ENCODE data around the gene EFTUD2. TPM values are rescaled to one million over a fixed set of nuclear protein-coding genes. Genes with fewer than 3 reads are reported as not detected.

EFTUD2 gene
- total and polyA plus RNA-seq, 2 of the 8 experiments (the other 6 are each of a cell fraction or from before 2014, with no cell fraction given) = 118 to 195 TPM

- Histone ChIP-seq H3K14ac (ENCODE audit: insufficient read length) (no peak overlapping the region), H2BK120ac (replicated peaks; ENCODE audit: low read depth, low read length) (no peak overlapping the region), H4K91ac (replicated peaks; ENCODE audit: insufficient read length, low read length) (no peak overlapping the region), H3K79me1 (ENCODE audit: low read depth, low read length) (no peaks in the 10 kb centered on the region), H4K8ac (ENCODE audit: extremely low read depth, insufficient read depth, low read length) (no peak overlapping the region), H3K27ac (ENCODE audit: low read depth, low read length) (no peak overlapping the region), H3K18ac (ENCODE audit: extremely low read depth, low read length) (no peak overlapping the region), H3K79me2 (ENCODE audit: control insufficient read depth in 1 of 2, insufficient read depth in 2 of 2, low read length in 2 of 2) (no peaks in the 10 kb centered on the region), H4K5ac (ENCODE audit: insufficient read length, low read depth, low read length) (no peak overlapping the region), H3K4ac (replicated peaks; ENCODE audit: insufficient read length, low read depth, low read length) (peak overlapping the region; percentile 23), H3K56ac (replicated peaks; ENCODE audit: insufficient read length, low read depth, low read length) (no peak overlapping the region), H3K36me3 (ENCODE audit: control insufficient read depth in 2 of 4, insufficient read depth in 4 of 4, low read length in 3 of 4) (no peaks in the 10 kb centered on the region), H2AK5ac (ENCODE audit: low read depth, low read length) (peak overlapping the region; percentile 65; the same call in 1 of the 2 replicates), H4K20me1 (replicated peaks in 1 of 2; ENCODE audit: control insufficient read depth in 1 of 2, insufficient read depth in 2 of 2, low read length in 2 of 2) (no peaks in the 10 kb centered on the region), H3K23me2 (ENCODE audit: low read depth, low read length) (peaks cover 6% of the 10 kb centered on the region), H2BK20ac (ENCODE audit: low read length) (peak overlapping the region; percentile 52; the same call in 1 of the 2 replicates), H2BK5ac (ENCODE audit: low read depth, low read length) (no peak overlapping the region), H3K23ac (ENCODE audit: insufficient read length) (no peak overlapping the region), H3K27me3 (replicated peaks in 1 of 4; ENCODE audit: control insufficient read depth in 3 of 4, extremely low read depth in 1 of 4, insufficient read depth in 3 of 4, low read length in 3 of 4) (peaks cover 0 to 21% (median 15%) of the 10 kb centered on the region in 4 experiments; a peak in 6 of 7 replicates), H2BK12ac (ENCODE audit: low read depth, low read length) (no peak overlapping the region), H2AFZ (ENCODE audit: low read length) (no peak overlapping the region), H3K4me2 (ENCODE audit: insufficient read depth in 1 of 2, low read depth in 2 of 2, low read length in 2 of 2) (no peak overlapping the region), H2BK15ac (ENCODE audit: low read length) (no peak overlapping the region), H3K4me1 (replicated peaks in 1 of 4; ENCODE audit: control insufficient read depth in 3 of 4, insufficient read depth in 4 of 4, low read length in 3 of 4) (peaks cover 0 to 5% (median 5%) of the 10 kb centered on the region in 4 experiments; a peak in 5 of 7 replicates), H3K9me3 (ENCODE audit: insufficient read depth in 2 of 2, low read depth in 1 of 2, low read length in 1 of 2) (no peaks in the 10 kb centered on the region), H3K9ac (replicated peaks in 1 of 4; ENCODE audit: extremely low read depth in 1 of 4, low read depth in 3 of 4, low read length in 3 of 4) (no peak overlapping the region), H3K4me3 (ENCODE audit: extremely low read depth in 1 of 4, insufficient read depth in 2 of 4, low read depth in 3 of 4, low read length in 4 of 4) (no peak overlapping the region)
- ChIA-PET CTCF (ENCODE audit: partially characterized antibody) (interaction anchor here (0.6 to 8.4 kb wide), 14 partner anchors 9 to 222 kb away, joined by 3 to 83 read pairs (median 4); partner anchors contain the start of genes ACBD4 and EFTUD2), POLR2A (ENCODE audit: partially characterized antibody) (interaction anchor here (0.6 to 4.0 kb wide), 5 partner anchors 9 to 58 kb away, joined by 3 to 23 read pairs (median 4); partner anchors contain the start of gene EFTUD2)
- no peak for FAIRE-seq
- 89% methylated on average over 14 of the region's 14 CpGs; no CpG with 5 or more reads in 1 of the 2 experiments for WGBS, 2 experiments (ENCODE audit: extremely low coverage in 1 of 2, insufficient coverage in 1 of 2, insufficient read length in 1 of 2, insufficient replicate concordance in 2 of 2, low coverage in 1 of 2, low lambda C conversion rate in 2 of 2, missing lambda C conversion rate in 1 of 2)
- no peak for DNase-seq (ENCODE audit: low read depth in 1 of 2, low spot score in 2 of 2)
- no peak for TF ChIP-seq RAD21 (IDR thresholded peaks at IDR 0.05 in 1 of 2, conservative IDR thresholded peaks at IDR 0.05 in 1 of 2; ENCODE audit: low read depth in 2 of 2, low read length in 2 of 2)
- no peak for TF ChIP-seq CTCF (IDR thresholded peaks at IDR 0.05; ENCODE audit: control extremely low read depth in 1 of 3, insufficient read depth in 1 of 3, low read depth in 1 of 3, low read length in 3 of 3)
- no peak for TF ChIP-seq YY1 (IDR thresholded peaks at IDR 0.05; ENCODE audit: low read depth, low read length)
- no peak for TF ChIP-seq SIN3A (conservative IDR thresholded peaks at IDR 0.05 in 1 of 2, IDR thresholded peaks at IDR 0.05 in 1 of 2; ENCODE audit: low read depth in 1 of 2, low read length in 2 of 2)
- no peak for TF ChIP-seq MAX (IDR thresholded peaks at IDR 0.05)
- no peak for TF ChIP-seq SUZ12 (IDR thresholded peaks at IDR 0.05; ENCODE audit: low read length)
- TF ChIP-seq CBX8 (IDR thresholded peaks at IDR 0.05; ENCODE audit: borderline replicate concordance, low read depth, low read length) = no peak
Measured at GRCh38 chr17:44912763-44913544, 13.7 kb upstream of the EFTUD2 start.
